Measurements from ENCODE around the gene ZNF132. TPM values are rescaled to one million over a fixed set of nuclear protein-coding genes. Genes with fewer than 3 reads are reported as not detected.

ZNF132 gene
- total RNA-seq, 4 donors from 2014 or later, result 1.7 to 2.9 (median 2.3) TPM

DNA sequence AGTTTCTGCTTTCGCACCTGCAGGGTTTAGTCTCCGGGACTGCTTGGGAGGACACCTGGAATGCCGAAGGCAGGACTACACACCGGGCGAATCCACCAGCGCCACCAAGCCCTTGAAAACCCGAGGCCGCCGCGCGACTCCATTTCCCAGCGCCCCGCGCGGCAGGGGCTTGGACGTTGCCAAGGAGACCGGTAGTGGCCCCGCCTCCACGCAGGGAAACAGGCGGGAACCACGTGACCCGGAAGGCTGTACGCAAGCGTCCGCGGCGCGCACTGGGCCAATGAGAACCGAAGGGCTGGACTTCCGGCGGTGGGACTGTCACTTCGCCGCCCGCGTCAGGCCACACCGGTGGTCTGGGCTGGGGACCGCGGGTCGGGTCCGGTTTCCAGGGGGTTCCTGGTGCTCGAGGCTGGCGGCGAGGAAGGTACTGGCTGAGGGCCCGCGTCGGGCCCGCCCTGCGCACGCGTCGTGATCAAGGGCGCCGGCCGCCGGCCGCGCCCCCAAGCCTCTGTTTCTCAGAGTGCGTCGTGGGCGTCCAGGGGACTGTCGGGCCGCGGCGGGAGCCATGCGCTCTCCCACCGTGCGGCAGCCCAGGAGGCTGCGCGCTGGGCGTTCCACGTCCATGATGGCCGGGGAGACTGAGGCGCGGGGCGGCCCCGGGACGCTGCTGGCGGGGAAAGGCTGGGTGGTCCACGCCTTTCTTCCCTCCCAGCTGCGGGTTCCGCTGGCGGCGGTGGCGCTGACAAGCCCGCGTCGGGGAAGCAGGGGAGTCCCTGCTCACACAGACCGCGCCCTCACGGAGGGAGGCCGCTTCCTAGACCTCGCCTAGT lies 27.0 kb upstream of the ZNF132 start, which contains the start of gene ZNF324:
ZNF324 (plus strand) TSS at position 321 of the 830 bp plus-strand sequence. CDS start 2,106 bp downstream, outside the sequence.
- peak; percentile 99 for DNase-seq (ENCODE audit: low spot score in 2 of 2)
- Histone ChIP-seq H3K36me3 (peaks cover 29% of the 10 kb centered on the region), H3K9me3 (no peaks in the 10 kb centered on the region), H3K4me3 (peak within 1 kb of the TSS; percentile 100), H3K27ac (peak within 1 kb of the TSS; percentile 79), H3K27me3 (no peaks in the 10 kb centered on the region), H3K4me1 (peaks cover 22% of the 10 kb centered on the region)
- TF ChIP-seq POLR2AphosphoS5 (IDR thresholded peaks at IDR 0.05) (peak in 1 of 3 donors; percentile 12), POLR2A (IDR thresholded peaks at IDR 0.05) (peak in 1 of 2 donors; percentile 54)
- TF ChIP-seq, protein P1, sequence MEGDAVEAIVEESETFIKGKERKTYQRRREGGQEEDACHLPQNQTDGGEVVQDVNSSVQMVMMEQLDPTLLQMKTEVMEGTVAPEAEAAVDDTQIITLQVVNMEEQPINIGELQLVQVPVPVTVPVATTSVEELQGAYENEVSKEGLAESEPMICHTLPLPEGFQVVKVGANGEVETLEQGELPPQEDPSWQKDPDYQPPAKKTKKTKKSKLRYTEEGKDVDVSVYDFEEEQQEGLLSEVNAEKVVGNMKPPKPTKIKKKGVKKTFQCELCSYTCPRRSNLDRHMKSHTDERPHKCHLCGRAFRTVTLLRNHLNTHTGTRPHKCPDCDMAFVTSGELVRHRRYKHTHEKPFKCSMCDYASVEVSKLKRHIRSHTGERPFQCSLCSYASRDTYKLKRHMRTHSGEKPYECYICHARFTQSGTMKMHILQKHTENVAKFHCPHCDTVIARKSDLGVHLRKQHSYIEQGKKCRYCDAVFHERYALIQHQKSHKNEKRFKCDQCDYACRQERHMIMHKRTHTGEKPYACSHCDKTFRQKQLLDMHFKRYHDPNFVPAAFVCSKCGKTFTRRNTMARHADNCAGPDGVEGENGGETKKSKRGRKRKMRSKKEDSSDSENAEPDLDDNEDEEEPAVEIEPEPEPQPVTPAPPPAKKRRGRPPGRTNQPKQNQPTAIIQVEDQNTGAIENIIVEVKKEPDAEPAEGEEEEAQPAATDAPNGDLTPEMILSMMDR (IDR thresholded peaks at IDR 0.05), result no peak
- 0% methylated on average over 18 of the region's 92 CpGs for WGBS

DNA sequence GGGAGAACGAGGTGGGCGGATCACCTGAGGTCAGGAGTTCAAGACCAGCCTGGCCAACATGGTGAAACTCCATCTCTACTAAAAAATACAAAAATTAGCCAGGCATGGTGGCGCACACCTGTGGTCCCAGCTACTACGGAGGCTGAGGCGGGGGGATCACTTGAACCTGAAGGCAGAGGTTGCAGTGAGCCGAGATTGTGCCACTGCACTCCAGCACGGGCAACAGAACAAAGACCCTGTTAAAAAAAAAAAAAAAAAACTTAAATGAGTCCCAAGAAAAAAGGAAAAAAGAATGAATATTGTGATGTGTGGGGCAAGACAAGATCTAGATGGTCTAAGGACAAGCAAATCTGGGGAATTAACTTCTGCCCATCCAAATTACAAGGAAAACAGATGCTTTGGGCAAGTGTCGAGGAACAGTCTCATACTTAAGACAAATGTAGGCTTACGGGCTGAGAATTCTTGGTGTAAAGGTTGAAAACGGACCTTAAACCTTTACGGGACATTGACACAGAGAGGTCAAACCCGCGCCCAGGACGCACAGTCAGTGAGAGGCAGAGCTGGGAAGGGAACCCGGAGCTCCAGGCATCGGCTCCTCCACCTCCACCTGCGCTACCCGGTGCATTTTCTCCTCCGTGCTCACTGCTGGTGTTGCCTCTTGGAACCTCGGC lies 26.3 kb upstream of the ZNF132 start:
- H3K27ac ChIP-seq, result no peak overlapping the region
- no peak for DNase-seq (ENCODE audit: low spot score in 2 of 2)
- TF ChIP-seq, protein P1 (IDR thresholded peaks at IDR 0.05), result no peak
- no peak for TF ChIP-seq POLR2AphosphoS5 (IDR thresholded peaks at IDR 0.05)
- no peak for TF ChIP-seq EP300 (IDR thresholded peaks at IDR 0.05)
- no peak for TF ChIP-seq POLR2A (IDR thresholded peaks at IDR 0.05)

DNA sequence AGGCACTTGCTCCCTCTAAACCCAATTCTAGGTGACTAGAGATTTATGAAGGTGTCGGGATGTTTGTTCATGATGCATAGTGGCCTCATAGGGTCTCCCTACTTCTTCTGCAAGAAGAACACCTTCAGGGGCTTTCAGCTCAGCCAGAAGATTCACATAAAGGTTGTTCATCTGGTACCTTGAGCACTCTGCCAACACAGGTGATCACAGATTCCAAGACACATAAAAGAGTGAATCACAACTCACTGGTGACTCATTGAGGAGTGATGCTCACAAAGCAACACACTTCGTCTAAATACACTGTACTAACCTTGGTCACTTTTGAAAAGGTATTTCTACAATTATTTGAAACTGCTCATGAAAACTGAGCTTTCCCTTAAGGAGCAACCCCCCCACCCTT lies 20.1 kb upstream of the ZNF132 start:
- Histone ChIP-seq H3K4me3 (no peak overlapping the region), H3K9me3 (no peaks in the 10 kb centered on the region), H3K4me1 (no peaks in the 10 kb centered on the region), H3K36me3 (peaks cover 21% of the 10 kb centered on the region), H3K27ac (no peak overlapping the region), H3K27me3 (no peaks in the 10 kb centered on the region)
- WGBS, result 71% methylated on average over 2 of the region's 2 CpGs
- DNase-seq (ENCODE audit: low spot score in 2 of 2), result no peak
- TF ChIP-seq EP300 (IDR thresholded peaks at IDR 0.05), result no peak
- TF ChIP-seq POLR2A (IDR thresholded peaks at IDR 0.05), result no peak
- TF ChIP-seq POLR2AphosphoS5 (IDR thresholded peaks at IDR 0.05), result no peak
- TF ChIP-seq, protein P1 (IDR thresholded peaks at IDR 0.05), result no peak

More for the DNA sequence above, 26.3 kb upstream of the ZNF132 start:
- Histone ChIP-seq H3K4me3 (peak overlapping the region; percentile 100), H3K9me3 (no peaks in the 10 kb centered on the region), H3K36me3 (peaks cover 21% of the 10 kb centered on the region), H3K27me3 (no peaks in the 10 kb centered on the region), H3K4me1 (peaks cover 22% of the 10 kb centered on the region)
- 49% methylated on average over 15 of the region's 20 CpGs for WGBS

DNA sequence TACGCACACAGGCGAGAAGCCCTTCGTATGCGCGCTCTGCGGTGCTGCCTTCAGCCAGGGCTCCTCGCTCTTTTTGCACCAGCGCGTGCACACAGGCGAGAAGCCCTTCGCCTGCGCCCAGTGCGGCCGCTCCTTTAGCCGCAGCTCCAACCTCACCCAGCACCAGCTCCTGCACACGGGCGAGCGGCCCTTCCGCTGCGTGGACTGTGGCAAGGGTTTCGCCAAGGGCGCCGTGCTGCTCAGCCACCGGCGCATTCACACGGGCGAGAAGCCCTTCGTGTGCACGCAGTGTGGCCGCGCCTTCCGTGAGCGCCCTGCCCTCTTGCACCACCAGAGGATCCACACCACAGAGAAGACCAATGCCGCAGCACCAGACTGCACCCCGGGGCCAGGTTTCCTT lies 16.2 kb upstream of the ZNF132 start:
- Histone ChIP-seq H3K4me1 (peaks cover 7% of the 10 kb centered on the region), H3K36me3 (peaks cover 34% of the 10 kb centered on the region), H3K27me3 (no peaks in the 10 kb centered on the region), H3K4me3 (no peak overlapping the region), H3K27ac (no peak overlapping the region), H3K9me3 (no peaks in the 10 kb centered on the region)
- DNase-seq (ENCODE audit: low spot score in 2 of 2), result no peak
- TF ChIP-seq, protein P1 (IDR thresholded peaks at IDR 0.05), result no peak
- WGBS, result 98% methylated on average over 24 of the region's 35 CpGs

DNA sequence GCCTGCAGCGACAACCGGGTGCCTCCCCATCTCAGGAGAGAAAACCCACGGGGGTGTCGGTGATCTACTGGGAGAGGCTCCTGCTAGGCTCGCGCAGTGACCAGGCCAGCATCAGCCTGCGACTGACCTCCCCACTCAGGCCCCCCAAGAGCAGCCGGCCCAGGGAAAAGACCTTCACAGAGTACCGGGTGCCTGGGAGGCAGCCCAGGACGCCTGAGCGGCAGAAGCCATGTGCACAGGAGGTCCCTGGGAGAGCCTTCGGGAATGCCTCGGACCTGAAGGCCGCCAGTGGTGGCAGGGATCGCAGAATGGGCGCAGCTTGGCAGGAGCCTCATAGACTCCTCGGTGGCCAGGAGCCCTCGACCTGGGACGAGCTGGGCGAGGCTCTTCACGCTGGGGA lies 15.4 kb upstream of the ZNF132 start:
- Histone ChIP-seq H3K4me1 (peaks cover 13% of the 10 kb centered on the region), H3K4me3 (no peak overlapping the region), H3K9me3 (no peaks in the 10 kb centered on the region), H3K27ac (no peak overlapping the region), H3K27me3 (no peaks in the 10 kb centered on the region), H3K36me3 (peaks cover 34% of the 10 kb centered on the region)
- WGBS, result 100% methylated on average over 4 of the region's 21 CpGs
- DNase-seq (ENCODE audit: low spot score in 2 of 2), result no peak
- TF ChIP-seq POLR2AphosphoS5 (IDR thresholded peaks at IDR 0.05), result no peak
- TF ChIP-seq POLR2A (IDR thresholded peaks at IDR 0.05), result no peak
- no peak for TF ChIP-seq EP300 (IDR thresholded peaks at IDR 0.05)
- TF ChIP-seq, protein P1 (IDR thresholded peaks at IDR 0.05), result no peak
